ENCODE results near the gene SLC25A51. TPM values are rescaled to one million over a fixed set of nuclear protein-coding genes. Genes with fewer than 3 reads are reported as not detected.

Gene SLC25A51
- total RNA-seq, 1 experiment from 2014 or later: 12.9 TPM

GRCh38 chr9:37880916-37881479 is 22.9 kb downstream of the SLC25A51 start:
- no peaks in the 10 kb centered on the region for H3K79me1 ChIP-seq (ENCODE audit: insufficient read depth, low read depth, low read length, poor library complexity, severe bottlenecking)
- H3K4me3 Mint-ChIP-seq: no peak overlapping the region

More at GRCh38 chr9:37880916-37881479, 22.9 kb downstream of the SLC25A51 start:
- H4K8ac ChIP-seq (replicated peaks; ENCODE audit: insufficient read length, low read depth, low read length): no peak overlapping the region
- no peaks in the 10 kb centered on the region for H3K23me2 ChIP-seq (ENCODE audit: insufficient read length, low read depth, low read length, poor library complexity, severe bottlenecking)
- no peak overlapping the region for H4K5ac ChIP-seq (ENCODE audit: insufficient read length, low read depth, low read length)
- no peak overlapping the region for H2BK20ac ChIP-seq (ENCODE audit: low read depth, low read length, poor library complexity, severe bottlenecking)
- H3K4me2 ChIP-seq (ENCODE audit: insufficient read depth, insufficient read length, low read length): no peak overlapping the region
- H3K18ac ChIP-seq (ENCODE audit: insufficient read length, low read depth, low read length): no peak overlapping the region
- no peak overlapping the region for H3K23ac ChIP-seq (ENCODE audit: insufficient read length, low read depth, low read length)
- Mint-ChIP-seq H3K36me3 (ENCODE audit: insufficient read depth in 1 of 3, low read depth in 3 of 3) (peaks cover 5 to 25% (median 24%) of the 10 kb centered on the region in 3 experiments; a peak in 6 of 7 replicates), H3K4me1 (no peaks in the 10 kb centered on the region), H3K27me3 (ENCODE audit: low read depth) (no peaks in the 10 kb centered on the region), H3K27ac (no peak overlapping the region), H3K9me3 (peaks cover 14 to 15% of the 10 kb centered on the region in 2 experiments; a peak in 4 of 5 replicates)
- H2BK5ac ChIP-seq (ENCODE audit: insufficient read length, low read length): no peak overlapping the region
- H3K9me3 ChIP-seq (ENCODE audit: control insufficient read depth, low read depth, low read length): peaks cover 11% of the 10 kb centered on the region
- TF ChIP-seq CTCF (conservative IDR thresholded peaks at IDR 0.05): no peak
- H3T11ph ChIP-seq (ENCODE audit: low read length): no peak overlapping the region
- H4K91ac ChIP-seq (ENCODE audit: insufficient read length, low read depth, low read length): no peak overlapping the region
- H3K56ac ChIP-seq (ENCODE audit: insufficient read length, low read depth, low read length): no peak overlapping the region
- no peak overlapping the region for H3K4ac ChIP-seq (ENCODE audit: low read depth, low read length)
- no peak overlapping the region for H3K27ac ChIP-seq (ENCODE audit: insufficient read length, low read depth, low read length)
- no peaks in the 10 kb centered on the region for H3K4me1 ChIP-seq (ENCODE audit: insufficient read depth, low read length)
- H2BK15ac ChIP-seq (ENCODE audit: low read depth, low read length): no peak overlapping the region
- no peaks in the 10 kb centered on the region for H4K20me1 ChIP-seq (ENCODE audit: control insufficient read depth, insufficient read depth, insufficient read length)
- no peak overlapping the region for H2BK12ac ChIP-seq (ENCODE audit: insufficient read length, low read depth, low read length)
- no peak overlapping the region for H2BK120ac ChIP-seq (ENCODE audit: low read depth, low read length, poor library complexity, severe bottlenecking)
- no peak overlapping the region for H2AK5ac ChIP-seq (ENCODE audit: insufficient read length, low read length)
- DNase-seq: no peak
- no peak overlapping the region for H3K14ac ChIP-seq (ENCODE audit: insufficient read depth, low read length)
- no peaks in the 10 kb centered on the region for H3K27me3 ChIP-seq (ENCODE audit: insufficient read depth, low read length)
- H3K79me2 ChIP-seq (ENCODE audit: insufficient read depth, low read length): no peaks in the 10 kb centered on the region
- no peak overlapping the region for H3K9ac ChIP-seq (ENCODE audit: extremely low read depth, insufficient read length, low read length)
- no CpG with 5 or more reads among the region's 2 CpGs for WGBS (ENCODE audit: extremely low coverage, insufficient read length, low lambda C conversion rate)
- H2AFZ ChIP-seq (ENCODE audit: low read length): no peak overlapping the region

Data from H9 (cell line).